Measurements from ENCODE around the gene SPNS3. TPM values are rescaled to one million over a fixed set of nuclear protein-coding genes. Genes with fewer than 3 reads are reported as not detected.

The SPNS3 gene
- total and polyA plus RNA-seq, 10 donors: 1.1 to 7.2 (median 3.9) TPM

- TF ChIP-seq CTCF (IDR thresholded peaks at IDR 0.05 in 8 of 11, conservative IDR thresholded peaks at IDR 0.05 in 3 of 11): no peak
- no peak for TF ChIP-seq POLR2A (IDR thresholded peaks at IDR 0.05)
- no peak for TF ChIP-seq POLR2AphosphoS5 (IDR thresholded peaks at IDR 0.05)
Measured at GRCh38 chr17:4393806-4394205, 39.9 kb upstream of the SPNS3 start.

DNA sequence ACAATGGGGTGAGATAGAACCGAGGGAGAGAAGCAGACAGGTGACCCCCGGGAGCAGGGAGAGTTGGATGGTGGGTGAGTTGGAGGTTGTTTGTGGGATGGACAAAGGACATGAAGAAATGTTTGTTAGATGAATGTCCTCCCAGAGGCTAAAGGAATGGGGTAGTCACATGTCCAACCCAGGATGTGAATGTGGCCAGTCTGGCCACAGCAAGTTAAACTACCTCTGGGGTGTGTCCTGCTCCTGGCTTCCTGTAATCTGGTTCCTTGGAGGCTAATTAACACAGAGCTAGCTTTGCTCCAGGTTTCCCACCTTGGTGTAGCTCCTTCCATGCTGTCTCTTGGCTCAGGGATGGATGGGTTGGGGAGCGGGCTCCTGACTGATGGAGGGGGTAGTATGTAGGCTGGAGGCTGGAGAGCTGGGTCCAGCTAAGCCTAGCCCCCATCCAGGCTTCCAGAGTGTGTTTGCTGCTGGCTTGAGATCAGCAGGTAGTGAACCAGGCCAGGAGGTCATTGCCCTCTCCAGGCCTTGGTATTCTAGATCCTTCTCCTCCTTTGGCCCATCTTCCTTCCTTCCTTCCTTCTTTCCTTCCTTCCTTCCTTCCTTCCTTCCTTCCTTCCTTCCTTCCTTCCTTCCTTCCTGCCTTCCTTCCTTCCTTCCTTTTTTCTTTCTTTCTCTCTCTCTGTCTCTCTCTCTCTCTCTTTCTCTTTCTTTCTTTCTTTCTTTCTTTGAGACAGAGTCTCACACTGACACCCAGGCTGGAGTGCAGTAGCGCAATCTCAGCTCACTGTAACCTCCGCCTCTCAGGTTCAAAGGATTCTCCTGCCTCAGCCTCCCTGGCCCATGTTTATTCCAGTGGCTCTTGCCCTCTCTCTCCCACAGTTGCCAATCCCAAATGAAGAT, 39.3 kb upstream of the SPNS3 start:
- Histone ChIP-seq H3K9me3 (no peaks in the 10 kb centered on the region), H3K27ac (no peak overlapping the region), H3K4me1 (peaks cover 0 to 29% (median 14%) of the 10 kb centered on the region in 6 donors), H3K36me3 (no peaks in the 10 kb centered on the region), H3K27me3 (replicated peaks in 1 of 7) (no peaks in the 10 kb centered on the region), H3K4me3 (no peak overlapping the region)
- TF ChIP-seq POLR2AphosphoS5 (IDR thresholded peaks at IDR 0.05): no peak
- no peak for TF ChIP-seq POLR2A (IDR thresholded peaks at IDR 0.05)
- whole genome bisulfite sequencing, 5 donors: 85 to 93% (median 92%) methylated on average over 5 of the region's 5 CpGs
- no peak for DNase-seq
- intact Hi-C loops (cut with DNase I; ENCODE audit: low total_unique reads): no loop called here

More at GRCh38 chr17:4393806-4394205, 39.9 kb upstream of the SPNS3 start:
- Histone ChIP-seq H3K27me3 (replicated peaks in 1 of 7) (no peaks in the 10 kb centered on the region), H3K4me1 (peaks cover 0 to 29% (median 14%) of the 10 kb centered on the region in 6 donors), H3K27ac (no peak overlapping the region), H3K4me3 (no peak overlapping the region), H3K9me3 (no peaks in the 10 kb centered on the region), H3K36me3 (no peaks in the 10 kb centered on the region)
- no peak for DNase-seq
- WGBS, 5 donors: 74 to 88% (median 84%) methylated on average over 5 to 7 of the region's 7 CpGs
- intact Hi-C loops (cut with DNase I; ENCODE audit: low total_unique reads): no loop called here

DNA sequence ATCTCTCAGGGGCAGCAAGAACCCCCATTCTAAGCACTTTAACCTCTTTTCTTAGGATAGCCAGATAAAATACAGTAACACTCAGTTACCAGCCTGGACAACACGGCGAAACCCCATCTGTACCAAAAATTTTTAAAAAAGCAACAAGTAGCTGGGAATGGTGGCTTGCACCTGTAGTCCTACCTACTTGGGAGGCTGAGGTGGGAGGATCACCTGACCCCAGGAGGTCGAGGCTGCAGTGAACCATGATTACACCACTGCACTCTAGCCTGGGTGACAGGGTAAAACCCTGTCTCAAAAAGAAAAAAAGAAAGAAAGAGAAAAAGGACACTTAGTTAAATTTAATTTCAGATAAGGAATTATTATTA, 38.6 kb upstream of the SPNS3 start:
- intact Hi-C loops (cut with DNase I; ENCODE audit: low total_unique reads): no loop called here
- WGBS, 5 donors: 85 to 91% (median 87%) methylated on average over 3 of the region's 3 CpGs
- H3K4me1 ChIP-seq: peaks cover 0 to 29% (median 14%) of the 10 kb centered on the region in 6 donors
- no peak overlapping the region for H3K4me3 ChIP-seq
- no peak for TF ChIP-seq CTCF (IDR thresholded peaks at IDR 0.05 in 8 of 11, conservative IDR thresholded peaks at IDR 0.05 in 3 of 11)
- TF ChIP-seq POLR2AphosphoS5 (IDR thresholded peaks at IDR 0.05): no peak
- TF ChIP-seq POLR2A (IDR thresholded peaks at IDR 0.05): no peak
- no peak for DNase-seq
- H3K27ac ChIP-seq: peak overlapping the region in 1 of 8 donors; percentile 76
- H3K27me3 ChIP-seq (replicated peaks in 1 of 7): no peaks in the 10 kb centered on the region
- H3K36me3 ChIP-seq: no peaks in the 10 kb centered on the region
- H3K9me3 ChIP-seq: no peaks in the 10 kb centered on the region

DNA sequence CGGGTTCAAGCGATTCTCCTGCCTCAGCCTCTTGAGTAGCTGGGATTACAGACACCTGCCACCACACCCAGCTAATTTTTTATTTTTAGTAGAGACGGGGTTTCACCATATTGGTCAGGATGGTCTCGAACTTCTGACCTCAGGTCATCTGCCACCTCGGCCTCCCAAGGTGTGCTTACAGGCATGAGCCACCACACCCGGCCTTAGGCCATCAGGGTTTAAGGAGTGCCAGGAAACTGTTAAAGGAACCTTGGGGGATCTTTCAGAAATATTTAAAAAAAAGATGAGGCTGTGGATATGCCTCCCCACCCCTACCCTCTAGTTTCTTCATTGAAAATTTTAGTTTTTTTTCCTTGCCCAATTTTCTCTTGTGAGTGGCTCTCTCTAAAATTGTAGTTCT, 35.9 kb upstream of the SPNS3 start:
- no peak for DNase-seq
- Histone ChIP-seq H3K9me3 (no peaks in the 10 kb centered on the region), H3K27ac (no peak overlapping the region), H3K27me3 (replicated peaks in 1 of 7) (no peaks in the 10 kb centered on the region), H3K4me1 (peaks cover 0 to 29% (median 14%) of the 10 kb centered on the region in 6 donors), H3K36me3 (no peaks in the 10 kb centered on the region), H3K4me3 (no peak overlapping the region)
- 77 to 88% (median 85%) methylated on average over 6 of the region's 6 CpGs for WGBS, 5 donors
- intact Hi-C loops (cut with DNase I; ENCODE audit: low total_unique reads): no loop called here
- TF ChIP-seq POLR2A (IDR thresholded peaks at IDR 0.05) (no peak), POLR2AphosphoS5 (IDR thresholded peaks at IDR 0.05) (no peak), CTCF (IDR thresholded peaks at IDR 0.05 in 8 of 11, conservative IDR thresholded peaks at IDR 0.05 in 3 of 11) (no peak)

Measured in spleen (tissue), 11 donors.